DOHH2 (cell line): ENCODE results near the gene GBF1.
"Not testable (repeated sequence)": the region's sequence is repeated elsewhere in the genome, so short reads cannot be mapped to it uniquely, and the experiment has no call there.

ENCODE experiments used
- H3F3A ChIP-seq: fragments of 200-600 bp; sonication (generic), shearing (Covaris generic); 2 replicates; pipeline ENCODE4 v1.6.0; 2016; ENCODE audit warnings: antibody characterized with exemption, mild to moderate bottlenecking; ENCODE audit not compliant: control insufficient read depth, insufficient read depth
- H3K27ac ChIP-seq: fragments of 200-600 bp; sonication (generic); 2 replicates; pipeline ENCODE4 v1.5.1; 2014; ENCODE audit warnings: low read depth, mild to moderate bottlenecking, low read length, moderate library complexity
- H3K27me3 ChIP-seq: fragments of 200-600 bp; sonication (generic); 2 replicates; pipeline ENCODE4 v1.6.1; 2014; ENCODE audit warnings: mild to moderate bottlenecking, low read length, mixed read lengths; ENCODE audit not compliant: control insufficient read depth
- H3K36me3 ChIP-seq: fragments of 200-600 bp; sonication (generic); 2 replicates; pipeline ENCODE4 v1.6.1; 2014; ENCODE audit warnings: mild to moderate bottlenecking, low read length, moderate library complexity, mixed read lengths; ENCODE audit not compliant: control insufficient read depth
- H3K4me1 ChIP-seq: fragments of 200-600 bp; sonication (generic); 2 replicates; pipeline ENCODE4 v1.6.1; 2014; ENCODE audit warnings: mild to moderate bottlenecking, low read length, mixed read lengths; ENCODE audit not compliant: control insufficient read depth
- H3K4me2 ChIP-seq: fragments of 200-600 bp; sonication (generic); 2 replicates; pipeline ENCODE4 v1.6.0; 2014; ENCODE audit warnings: mild to moderate bottlenecking, low read length, moderate library complexity
- H3K4me3 ChIP-seq: fragments of 200-600 bp; sonication (generic); 2 replicates; pipeline ENCODE4 v1.5.1; 2014; ENCODE audit warnings: mild to moderate bottlenecking, low read length, mixed read lengths
- H3K79me2 ChIP-seq: fragments of 200-600 bp; sonication (generic); 2 replicates; pipeline ENCODE4 v1.6.1; 2014; ENCODE audit warnings: mild to moderate bottlenecking, low read length, mixed read lengths; ENCODE audit not compliant: control insufficient read depth
- H3K9me2 ChIP-seq: fragments of 200-600 bp; sonication (generic); replicated peaks from 2 replicates; pipeline ENCODE4 v1.6.1; 2014; ENCODE audit warnings: mild to moderate bottlenecking, low read length, mixed read lengths; ENCODE audit not compliant: control insufficient read depth
- H3K9me3 ChIP-seq: fragments of 200-600 bp; sonication (generic); 2 replicates; pipeline ENCODE4 v1.6.1; 2014; ENCODE audit warnings: antibody characterized with exemption, low read length, mixed read lengths; ENCODE audit not compliant: control insufficient read depth, insufficient read depth
- H4K20me1 ChIP-seq: fragments of 200-600 bp; sonication (generic); 2 replicates; pipeline ENCODE4 v1.6.0; 2014; ENCODE audit warnings: low read depth, mild to moderate bottlenecking, antibody characterized with exemption, low read length, moderate library complexity; ENCODE audit not compliant: control insufficient read depth, insufficient read depth
- CTCF ChIP-seq: fragments of 200-600 bp; sonication (generic); IDR thresholded peaks from one replicate; pipeline ENCODE4 v1.5.1; 2014; ENCODE audit warnings: antibody characterized with exemption, mild to moderate bottlenecking, low read depth, low read length; ENCODE audit not compliant: poor library complexity, severe bottlenecking
- EZH2phosphoT487 ChIP-seq: fragments of 200-600 bp; sonication (generic); IDR thresholded peaks from 2 replicates; pipeline ENCODE4 v1.6.1; 2017; ENCODE audit warnings: borderline replicate concordance, mild to moderate bottlenecking, antibody characterized with exemption, low read length, moderate library complexity, mixed read lengths

GBF1 gene

GRCh38 chr10:102299873-102300272 is 54.5 kb downstream of the GBF1 start:
- Histone ChIP-seq H3K4me2 (no peak overlapping the region), H3K4me1 (no peaks in the 10 kb centered on the region), H3K36me3 (no peaks in the 10 kb centered on the region), H3K9me3 (no peaks in the 10 kb centered on the region), H3K9me2 (no peaks in the 10 kb centered on the region), H3K79me2 (peaks cover 10% of the 10 kb centered on the region), H4K20me1 (peaks cover 9% of the 10 kb centered on the region; the same call in 1 of the 2 replicates), H3F3A (no peaks in the 10 kb centered on the region), H3K27me3 (no peaks in the 10 kb centered on the region), H3K27ac (no peak overlapping the region), H3K4me3 (no peak overlapping the region)
- TF ChIP-seq CTCF (no peak), EZH2phosphoT487 (no peak)

- Histone ChIP-seq H3F3A (no peaks in the 10 kb centered on the region), H3K4me1 (no peaks in the 10 kb centered on the region), H3K9me2 (no peaks in the 10 kb centered on the region), H3K4me3 (no peak overlapping the region), H3K79me2 (peaks cover 10% of the 10 kb centered on the region), H3K27me3 (no peaks in the 10 kb centered on the region), H3K9me3 (no peaks in the 10 kb centered on the region), H3K36me3 (no peaks in the 10 kb centered on the region), H3K4me2 (no peak overlapping the region), H3K27ac (no peak overlapping the region), H4K20me1 (peaks cover 9% of the 10 kb centered on the region; the same call in 1 of the 2 replicates)
- TF ChIP-seq EZH2phosphoT487 (no peak), CTCF (no peak)
Observed at GRCh38 chr10:102300278-102300843, 55.0 kb downstream of the GBF1 start.

GRCh38 chr10:102300912-102301311 is 55.6 kb downstream of the GBF1 start:
- not testable (repeated sequence) for H3K4me2 ChIP-seq, H3K27ac ChIP-seq, H3K9me3 ChIP-seq, H3K4me1 ChIP-seq, H3F3A ChIP-seq, H3K9me2 ChIP-seq, H3K79me2 ChIP-seq, H4K20me1 ChIP-seq, H3K36me3 ChIP-seq, H3K4me3 ChIP-seq, H3K27me3 ChIP-seq

- not testable (repeated sequence) for H3K9me2 ChIP-seq, H3K4me2 ChIP-seq, H3F3A ChIP-seq, H3K79me2 ChIP-seq, H4K20me1 ChIP-seq, H3K4me1 ChIP-seq, H3K27ac ChIP-seq, H3K27me3 ChIP-seq, H3K4me3 ChIP-seq, H3K9me3 ChIP-seq, H3K36me3 ChIP-seq
Observed at GRCh38 chr10:102301332-102301731, 56.0 kb downstream of the GBF1 start.
